Endothelial cell of umbilical vein (primary cell): ENCODE results near the gene SMURF2. TPM values are rescaled to one million over a fixed set of nuclear protein-coding genes. Genes with fewer than 3 reads are reported as not detected.

Source experiments
- BruUV-seq: library from RNA; stranded (reverse); fragments of 400-500 nt; replicated peaks from 2 replicates; lab custom pipeline; 2021; lab: Mats Ljungman, UMichigan
- CTCF ChIA-PET: fragments of 300-600, 350-600 bp; sonication (Branson Sonifier 250); formaldehyde crosslinking; loops from one replicate; lab custom pipeline; 2021; ENCODE audit warnings: antibody characterized with exemption, inconsistent platforms; lab: Charles Lee
- POLR2A ChIA-PET: fragments of 300-600, 350-600 bp; sonication (Branson Sonifier 250); formaldehyde crosslinking; loops from one replicate; lab custom pipeline; 2021; ENCODE audit warnings: antibody characterized with exemption, inconsistent platforms; lab: Charles Lee
- DNase-seq: peaks from one replicate; pipeline ENCODE4 v3.0.0-alpha.2; 2011; ENCODE audit warnings: low read depth, low spot score
- FAIRE-seq: peaks from 2 replicates; lab custom pipeline; 2011; peaks lifted over from hg19 to GRCh38; lab: Jason Lieb, UNC
- H2AFZ ChIP-seq: 2 replicates; pipeline ENCODE4 v1.6.0; 2012; ENCODE audit warnings: low read depth, low read length, control low read depth, inconsistent platforms
- H3K27ac ChIP-seq: 2 replicates; pipeline ENCODE4 v1.5.1; 2011; ENCODE audit warnings: low read depth, mild to moderate bottlenecking, control low read depth, low read length, moderate library complexity; ENCODE audit not compliant: insufficient read depth
- H3K27me3 ChIP-seq, 2 experiments: 2 replicates each; pipeline versions ENCODE4 v1.6.0 to v1.6.1; 2011; ENCODE audit warnings: low read length in 2 of 2, mixed read lengths in 1 of 2; ENCODE audit not compliant: control insufficient read depth in 2 of 2, insufficient read depth in 2 of 2
- H3K36me3 ChIP-seq, 2 experiments: 2 replicates in 1 of 2; 3 replicates in 1 of 2; pipeline ENCODE4 v1.5.1; 2011; ENCODE audit warnings: low read length in 2 of 2, mild to moderate bottlenecking in 1 of 2, moderate library complexity in 1 of 2; ENCODE audit not compliant: control insufficient read depth in 2 of 2, insufficient read depth in 2 of 2; ENCODE audit errors: extremely low read depth in 1 of 2
- H3K4me1 ChIP-seq: 3 replicates; pipeline ENCODE4 v1.5.1; 2011; ENCODE audit warnings: mild to moderate bottlenecking, low read length; ENCODE audit not compliant: control insufficient read depth, insufficient read depth; ENCODE audit errors: extremely low read depth
- H3K4me2 ChIP-seq: 2 replicates; pipeline ENCODE4 v1.6.1; 2011; ENCODE audit warnings: low read length, control low read depth, mixed read lengths; ENCODE audit not compliant: insufficient read depth
- H3K4me3 ChIP-seq, 3 experiments: fragments of 200-600 bp in 1 of 3; sonication (generic), shearing (Covaris generic) in 1 of 3; replicated peaks in 1 of 3; 2 replicates each; pipeline ENCODE4 v1.5.1; 2011 to 2016; ENCODE audit warnings: control low read depth in 3 of 3, low read length in 3 of 3, mild to moderate bottlenecking in 2 of 3, inconsistent platforms in 1 of 3, low read depth in 1 of 3, moderate library complexity in 1 of 3; ENCODE audit not compliant: insufficient read depth in 1 of 3
- H3K79me2 ChIP-seq: 2 replicates; pipeline ENCODE4 v1.6.0; 2012; ENCODE audit warnings: low read length, inconsistent platforms; ENCODE audit not compliant: control insufficient read depth, insufficient read depth
- H3K9ac ChIP-seq: replicated peaks from 2 replicates; pipeline ENCODE3; 2011; ENCODE audit warnings: low read length, control low read depth; ENCODE audit not compliant: insufficient read depth; ENCODE audit errors: extremely low read depth
- H3K9me1 ChIP-seq: replicated peaks from 3 replicates; pipeline ENCODE4 v1.6.0; 2011; ENCODE audit warnings: mild to moderate bottlenecking, low read length; ENCODE audit not compliant: control insufficient read depth, insufficient read depth; ENCODE audit errors: extremely low read depth
- H3K9me3 ChIP-seq: replicated peaks from 2 replicates; pipeline ENCODE4 v1.5.1; 2012; ENCODE audit warnings: low read length, inconsistent platforms; ENCODE audit not compliant: control insufficient read depth, insufficient read depth
- H4K20me1 ChIP-seq: replicated peaks from 2 replicates; pipeline ENCODE3; 2011; ENCODE audit warnings: mild to moderate bottlenecking, low read length; ENCODE audit not compliant: control insufficient read depth, insufficient read depth; ENCODE audit errors: extremely low read depth
- EZH2 ChIP-seq: IDR thresholded peaks from 2 replicates; pipeline ENCODE4 v1.6.1; 2012; ENCODE audit warnings: borderline replicate concordance, low read depth, mild to moderate bottlenecking, moderate library complexity, low read length, inconsistent platforms; ENCODE audit not compliant: severe bottlenecking
- FOS ChIP-seq: IDR thresholded peaks from 2 replicates; pipeline ENCODE4 v1.6.1; 2011; ENCODE audit warnings: mild to moderate bottlenecking, low read length, moderate library complexity, borderline replicate concordance; ENCODE audit not compliant: insufficient read depth
- GATA2 ChIP-seq: IDR thresholded peaks from 2 replicates; pipeline ENCODE4 v1.7.0; 2011; ENCODE audit warnings: low read depth, mild to moderate bottlenecking, moderate library complexity, mixed read lengths, low read length; ENCODE audit not compliant: insufficient read length, insufficient read depth
- JUN ChIP-seq: IDR thresholded peaks from 2 replicates; pipeline ENCODE4 v1.6.1; 2011; ENCODE audit warnings: borderline replicate concordance, low read depth; ENCODE audit not compliant: insufficient read length, insufficient read depth
- MYC ChIP-seq: IDR thresholded peaks from one replicate; pipeline ENCODE4 v1.6.1; 2011; ENCODE audit warnings: mild to moderate bottlenecking, low read depth, low read length
- POLR2A ChIP-seq: IDR thresholded peaks from 2 replicates; pipeline ENCODE4 v1.6.1; 2012; ENCODE audit warnings: low read depth, mild to moderate bottlenecking, control low read depth, low read length
- POLR2AphosphoS5 ChIP-seq: IDR thresholded peaks from 2 replicates; pipeline ENCODE4 v1.6.1; 2012; ENCODE audit warnings: low read depth, mild to moderate bottlenecking, control low read depth, low read length, moderate library complexity; ENCODE audit not compliant: insufficient read depth
- dilution Hi-C: fragments of 300-500 bp; cut with MboI; formaldehyde crosslinking; loops from one replicate; pipeline ENCODE4 v1.15.0; 2019; ENCODE audit warnings: low sequenced_read_pairs; ENCODE audit not compliant: extremely low pct_ligation_motif_present
- intact Hi-C: fragments of 100-400 bp; cut with micrococcal nuclease; formaldehyde crosslinking; loops from one replicate; pipeline ENCODE4 v1.10.0; 2022
- polyA plus RNA-seq, 4 experiments: library from polyadenylated mRNA; depleted of rRNA in 3 of 4; stranded (reverse) in 3 of 4; unstranded in 1 of 4; fragments of >200 nt; gene quantifications; 2 replicates each; pipeline versions ENCODE4 v1.2.1 to v1.2.3, GENCODE V29; 2011 to 2012; ENCODE audit warnings: missing spikeins in 1 of 4
- total RNA-seq: library from RNA; stranded (reverse); gene quantifications from 2 replicates; pipeline ENCODE4 v1.2.3, GENCODE V29; 2021
- TF ChIP-seq, protein P1 (sequence below), 2 donors: IDR thresholded peaks; 1 replicate in 1 of 2; 2 replicates in 1 of 2; pipeline ENCODE4 v1.5.1; 2011; ENCODE audit warnings: low read length in 2 of 2, mild to moderate bottlenecking in 2 of 2, moderate library complexity in 2 of 2, control low read depth in 1 of 2, inconsistent platforms in 1 of 2, low read depth in 1 of 2; ENCODE audit not compliant: insufficient read depth in 1 of 2; ENCODE audit errors: extremely low read depth in 1 of 2
- TF ChIP-seq, protein P2 (sequence below): IDR thresholded peaks from 2 replicates; pipeline ENCODE4 v1.6.1; 2011; ENCODE audit not compliant: insufficient read depth, insufficient read length

The SMURF2 gene
- total and polyA plus RNA-seq, 2 donors (not counting 3 experiments of a cell fraction or from before 2014, with no cell fraction given): 32.9 to 105 TPM

DNA sequence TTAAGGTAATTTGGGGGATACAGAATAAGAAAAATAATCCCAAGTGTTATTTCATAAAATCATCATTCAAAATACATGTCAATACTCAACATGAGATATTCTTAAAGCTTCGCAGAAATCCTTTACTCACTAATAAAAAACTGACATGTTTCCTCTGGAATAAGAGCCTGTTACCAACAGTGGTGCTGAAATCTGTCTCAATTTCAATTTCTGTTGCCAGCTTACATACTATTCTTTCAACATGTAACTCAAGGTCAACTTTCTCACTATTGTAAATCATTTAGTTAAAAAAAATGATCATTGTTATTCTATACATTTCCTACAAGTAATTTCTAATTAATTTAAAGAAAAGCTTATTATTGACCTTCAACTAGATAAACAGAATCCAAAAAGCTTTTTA is 87.5 kb downstream of the SMURF2 start:
- BruUV-seq: no TSS peak
- POLR2A ChIA-PET: interaction anchor here (0.7 kb wide), 1 partner anchor 21 kb away, joined by 3 read pairs; no protein-coding TSS in a partner anchor
- no peak for DNase-seq

More for the DNA sequence above, 87.5 kb downstream of the SMURF2 start:
- Histone ChIP-seq H3K9me1 (no peaks in the 10 kb centered on the region), H2AFZ (no peak overlapping the region), H3K4me1 (peaks cover 27% of the 10 kb centered on the region), H3K9ac (no peak overlapping the region), H3K27ac (no peak overlapping the region), H3K4me2 (no peak overlapping the region), H3K4me3 (no peak overlapping the region), H4K20me1 (peaks cover 3% of the 10 kb centered on the region), H3K27me3 (no peaks in the 10 kb centered on the region), H3K79me2 (peaks cover 61% of the 10 kb centered on the region), H3K9me3 (no peaks in the 10 kb centered on the region), H3K36me3 (peaks cover 18 to 37% of the 10 kb centered on the region in 2 experiments)
- intact Hi-C loops (no loop called here), dilution Hi-C loops (no loop called here)
- no peak for FAIRE-seq
- CTCF ChIA-PET: interaction anchor here (1.1 to 2.2 kb wide), 5 partner anchors 10 to 75 kb away, joined by 3 to 12 read pairs (median 4); no protein-coding TSS in a partner anchor
- TF ChIP-seq, protein P1, sequence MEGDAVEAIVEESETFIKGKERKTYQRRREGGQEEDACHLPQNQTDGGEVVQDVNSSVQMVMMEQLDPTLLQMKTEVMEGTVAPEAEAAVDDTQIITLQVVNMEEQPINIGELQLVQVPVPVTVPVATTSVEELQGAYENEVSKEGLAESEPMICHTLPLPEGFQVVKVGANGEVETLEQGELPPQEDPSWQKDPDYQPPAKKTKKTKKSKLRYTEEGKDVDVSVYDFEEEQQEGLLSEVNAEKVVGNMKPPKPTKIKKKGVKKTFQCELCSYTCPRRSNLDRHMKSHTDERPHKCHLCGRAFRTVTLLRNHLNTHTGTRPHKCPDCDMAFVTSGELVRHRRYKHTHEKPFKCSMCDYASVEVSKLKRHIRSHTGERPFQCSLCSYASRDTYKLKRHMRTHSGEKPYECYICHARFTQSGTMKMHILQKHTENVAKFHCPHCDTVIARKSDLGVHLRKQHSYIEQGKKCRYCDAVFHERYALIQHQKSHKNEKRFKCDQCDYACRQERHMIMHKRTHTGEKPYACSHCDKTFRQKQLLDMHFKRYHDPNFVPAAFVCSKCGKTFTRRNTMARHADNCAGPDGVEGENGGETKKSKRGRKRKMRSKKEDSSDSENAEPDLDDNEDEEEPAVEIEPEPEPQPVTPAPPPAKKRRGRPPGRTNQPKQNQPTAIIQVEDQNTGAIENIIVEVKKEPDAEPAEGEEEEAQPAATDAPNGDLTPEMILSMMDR (IDR thresholded peaks at IDR 0.05; ENCODE audit: extremely low read depth in 1 of 2, insufficient read depth in 1 of 2, low read depth in 1 of 2, low read length in 2 of 2): no peak
- TF ChIP-seq GATA2 (no peak), JUN (no peak), POLR2AphosphoS5 (no peak), POLR2A (no peak), FOS (no peak), EZH2 (no peak), MYC (no peak)
- TF ChIP-seq, protein P2, sequence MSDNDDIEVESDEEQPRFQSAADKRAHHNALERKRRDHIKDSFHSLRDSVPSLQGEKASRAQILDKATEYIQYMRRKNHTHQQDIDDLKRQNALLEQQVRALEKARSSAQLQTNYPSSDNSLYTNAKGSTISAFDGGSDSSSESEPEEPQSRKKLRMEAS: no peak
